Stimulated activated CD4-positive, alpha-beta T cell treated with anti-CD3 and anti-CD28 coated beads, TNF-alpha, amount 100 ng/mL, for 24 hours (primary cell): ENCODE measurements around the gene PLGRKT.

Experiments
- DNase-seq, 3 experiments: peaks; one replicate each; pipeline ENCODE4 v3.0.0-alpha.2; 2020; ENCODE audit warnings: low read depth in 3 of 3

PLGRKT gene

GRCh38 chr9:5315187-5315923 lies 122.4 kb downstream of the PLGRKT start:
- no peak for DNase-seq

- DNase-seq = no peak
These were observed 126.9 kb downstream of the PLGRKT start for GRCh38 chr9:5310851-5311250.
